GM21723 (cell line): ENCODE results near the gene CUL5.
A peak's percentile ranks its signal among the peaks of the same experiment; 100 is the strongest.
"Not testable (repeated sequence)": the region's sequence is repeated elsewhere in the genome, so short reads cannot be mapped to it uniquely, and the experiment has no call there.

ENCODE experiments used
- ATAC-seq: cut with Tn5 transposase; IDR thresholded peaks from one replicate; pipeline ENCODE4 v1.9.1; 2021; ENCODE audit warnings: mild to moderate bottlenecking, moderate library complexity; ENCODE audit not compliant: unreplicated experiment

Gene CUL5

DNA sequence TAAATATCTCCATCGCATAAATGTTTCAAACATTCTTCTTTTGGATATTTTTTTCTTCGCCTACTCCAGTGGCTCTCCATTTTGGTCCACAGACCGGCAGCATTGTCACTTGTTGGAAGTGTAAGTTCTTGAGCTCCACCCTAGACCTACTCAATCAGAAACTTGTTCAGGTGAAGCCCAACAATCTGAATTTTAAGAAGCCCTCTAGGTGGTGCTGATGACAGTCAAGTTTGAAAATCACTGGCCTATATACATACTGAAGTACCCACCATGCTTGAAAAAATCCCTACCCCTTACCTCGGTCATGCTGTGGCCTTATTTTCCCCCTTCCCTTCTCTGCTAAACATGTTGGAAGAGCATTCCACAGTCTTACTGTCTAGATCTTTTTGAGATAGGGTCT, 102.4 kb downstream of the CUL5 start:
- no peak for ATAC-seq

DNA sequence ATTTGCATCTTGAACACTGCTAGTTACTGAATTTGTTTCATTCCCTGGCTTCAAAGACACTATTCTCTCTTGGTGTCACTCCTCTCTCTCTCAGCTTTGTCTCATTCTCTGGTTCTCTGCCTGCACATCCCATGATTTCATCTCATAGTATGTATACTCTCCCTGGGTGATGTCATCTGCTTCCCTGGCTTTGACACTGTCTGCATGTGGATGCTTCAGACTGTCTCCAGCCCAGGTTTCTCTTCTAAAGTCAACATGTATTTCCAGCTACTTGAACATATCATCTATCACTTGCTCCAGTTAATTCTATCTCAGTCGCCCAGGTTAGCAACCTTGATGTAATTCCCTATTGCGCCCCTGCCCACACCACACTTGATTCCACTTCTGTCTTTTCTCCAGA, 103.4 kb downstream of the CUL5 start:
- no peak for ATAC-seq

GRCh38 chr11:108115500-108116140, 106.9 kb downstream of the CUL5 start:
- no peak for ATAC-seq

DNA sequence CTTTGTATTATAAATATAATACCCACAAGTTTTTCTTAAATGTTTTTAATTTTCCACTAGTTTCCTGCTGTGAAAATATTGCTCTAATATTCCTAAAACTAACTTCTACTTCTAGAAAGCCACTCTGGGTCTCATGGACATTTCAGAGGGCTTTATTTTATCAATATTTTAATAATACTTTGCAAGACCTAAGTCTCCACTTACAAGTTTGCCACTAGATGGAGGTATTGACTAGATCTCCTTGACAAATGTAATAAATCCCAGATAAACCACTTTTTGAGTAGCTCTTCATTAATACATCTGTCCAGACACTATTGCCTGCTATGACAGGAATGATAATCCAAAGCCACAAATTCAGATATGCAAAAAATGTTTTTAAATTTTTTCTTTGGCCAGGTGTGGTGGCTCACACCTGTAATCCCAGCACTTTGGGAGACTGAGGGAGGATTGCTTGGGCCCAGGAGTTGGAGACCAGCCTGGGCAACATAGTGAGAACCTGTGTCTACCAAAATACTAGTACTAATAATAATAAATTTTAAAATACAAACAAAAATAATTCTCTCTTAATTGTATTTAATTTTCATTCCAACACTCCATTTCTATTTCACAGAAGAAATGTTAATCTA, 109.2 kb downstream of the CUL5 start:
- no peak for ATAC-seq

DNA sequence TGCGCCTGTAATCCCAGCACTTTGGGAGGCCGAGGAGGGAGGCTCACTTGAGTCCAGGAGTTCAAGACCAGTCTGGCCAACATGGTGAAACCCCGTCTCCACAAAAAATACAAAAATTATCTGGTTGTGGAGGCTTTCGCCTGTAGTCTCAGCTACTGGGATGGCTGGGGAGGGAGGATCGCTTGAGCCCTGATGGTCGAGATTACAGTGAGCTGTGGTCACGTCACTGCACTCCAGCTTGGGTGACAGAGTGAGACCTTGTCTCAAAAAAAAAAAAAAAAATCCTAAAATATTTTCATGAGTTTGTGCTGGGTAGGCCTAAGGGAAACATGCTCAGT, 112.2 kb downstream of the CUL5 start:
- not testable (repeated sequence) for ATAC-seq

GRCh38 chr11:108121274-108122155, 112.8 kb downstream of the CUL5 start, which contains the start of gene ACAT1:
ACAT1 (plus strand) TSS chr11:108121567; CDS start chr11:108121607, 40 bp downstream.
- peak; percentile 97 for ATAC-seq

DNA sequence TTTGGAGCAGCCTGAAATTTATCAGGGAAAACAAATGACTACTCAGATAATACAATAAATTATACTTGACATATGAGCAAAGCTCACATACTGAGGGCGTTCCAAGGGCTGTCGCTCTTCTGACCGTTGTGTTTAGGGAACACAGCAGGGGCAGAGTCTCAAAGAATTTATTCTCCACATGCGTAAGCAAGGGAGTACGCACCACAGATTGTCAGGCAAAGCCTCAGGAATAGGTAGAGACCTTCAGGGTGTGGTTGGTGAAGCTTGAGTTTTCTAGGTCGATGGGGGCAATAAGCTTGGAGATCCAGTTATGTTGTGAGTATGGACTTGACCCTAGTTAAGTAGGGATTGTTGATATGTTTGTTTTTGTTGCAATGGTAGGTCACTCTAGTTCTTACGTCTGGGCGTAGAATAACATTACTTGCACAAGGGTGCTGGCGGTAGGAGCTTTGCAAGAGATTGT, 113.5 kb downstream of the CUL5 start:
- ATAC-seq = no peak

DNA sequence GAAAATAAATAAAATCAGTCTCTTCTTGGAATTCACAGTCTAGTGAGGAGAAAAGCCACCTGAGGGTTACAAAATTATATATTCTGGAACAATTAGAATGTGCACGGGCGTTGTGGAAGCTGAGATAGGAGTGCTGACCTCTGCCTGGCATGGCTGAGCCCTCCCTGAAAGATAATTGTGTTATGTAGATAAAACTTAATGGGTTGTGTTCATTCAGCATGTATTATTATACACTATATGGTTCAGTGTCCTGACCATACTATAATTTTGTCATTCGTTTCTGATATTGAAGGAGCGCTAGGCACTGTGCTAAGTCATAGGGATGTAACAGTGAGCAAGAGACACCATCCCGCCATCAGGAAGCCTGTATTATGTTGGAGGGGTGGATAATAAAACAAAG, 116.4 kb downstream of the CUL5 start:
- ATAC-seq = no peak

GRCh38 chr11:108128772-108129171, 120.1 kb downstream of the CUL5 start:
- ATAC-seq = no peak

GRCh38 chr11:108131993-108132392, 123.3 kb downstream of the CUL5 start:
- ATAC-seq = no peak

- not testable (repeated sequence) for ATAC-seq
Measured at GRCh38 chr11:108132993-108133538, 124.4 kb downstream of the CUL5 start.

- peak; percentile 61 for ATAC-seq
Measured at GRCh38 chr11:108135845-108136544, 127.3 kb downstream of the CUL5 start.

GRCh38 chr11:108137212-108137611, 128.5 kb downstream of the CUL5 start:
- no peak for ATAC-seq

- no peak for ATAC-seq
Measured at GRCh38 chr11:108142304-108142703, 133.6 kb downstream of the CUL5 start.

DNA sequence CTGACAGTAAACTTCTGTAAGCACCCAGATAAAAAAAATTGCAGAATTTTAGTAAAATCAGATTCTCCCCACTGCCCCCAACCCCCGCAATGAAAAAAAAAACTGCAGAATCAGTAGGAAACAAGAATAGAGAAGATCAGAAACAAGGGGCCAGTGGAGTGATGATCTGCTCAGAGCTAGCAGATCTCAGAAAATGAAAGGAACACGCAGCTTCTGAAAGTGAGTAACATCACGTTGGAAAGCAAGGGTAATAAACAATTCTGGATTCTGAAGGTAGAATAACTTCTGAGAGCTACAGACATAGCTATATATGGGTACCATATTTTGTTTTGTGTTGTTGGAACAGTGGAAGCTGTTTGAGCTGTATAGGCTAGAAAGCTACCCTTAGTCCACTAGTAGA, 135.9 kb downstream of the CUL5 start:
- ATAC-seq = no peak

GRCh38 chr11:108147150-108147549, 138.5 kb downstream of the CUL5 start:
- no peak for ATAC-seq

GRCh38 chr11:108148556-108148955, 139.9 kb downstream of the CUL5 start:
- no peak for ATAC-seq

- ATAC-seq = no peak
Measured at GRCh38 chr11:108154591-108154990, 145.9 kb downstream of the CUL5 start.
